Measurements from ENCODE around the gene ARMC9. TPM values are rescaled to one million over a fixed set of nuclear protein-coding genes. Genes with fewer than 3 reads are reported as not detected.

ARMC9 gene
- total and polyA plus RNA-seq, 2 of the 13 experiments (the other 11 are each of a cell fraction or from before 2014, with no cell fraction given) = 9.1 to 12.8 TPM

GRCh38 chr2:231413921-231414476 lies 215.6 kb downstream of the ARMC9 start (continued):
- TF ChIP-seq CBFB (CRISPR knock-in tag; IDR thresholded peaks at IDR 0.05) (no peak), ZNF275 (CRISPR knock-in tag; IDR thresholded peaks at IDR 0.05; ENCODE audit: borderline replicate concordance) (no peak), ZNF724P (CRISPR knock-in tag; IDR thresholded peaks at IDR 0.05; ENCODE audit: borderline replicate concordance) (no peak), ZFY (CRISPR knock-in tag; IDR thresholded peaks at IDR 0.05) (no peak; the same call in 1 of the 2 replicates), FOXK2 (IDR thresholded peaks at IDR 0.05) (no peak), CEBPB (IDR thresholded peaks at IDR 0.05; ENCODE audit: borderline replicate concordance, low read depth, low read length) (peak; percentile 82; the same call in 1 of the 2 replicates), ARHGAP35 (CRISPR knock-in tag; IDR thresholded peaks at IDR 0.05; ENCODE audit: borderline replicate concordance) (peak; percentile 48; the same call in 1 of the 2 replicates), E2F1 (CRISPR knock-in tag; IDR thresholded peaks at IDR 0.05) (no peak), RBM39 (IDR thresholded peaks at IDR 0.05; ENCODE audit: low read depth, low read length, poor library complexity, severe bottlenecking) (no peak), MED1 (CRISPR knock-in tag; IDR thresholded peaks at IDR 0.05) (0 out of 2 replicates have a peak, but pooled peaks have one; percentile 14), MXI1 (IDR thresholded peaks at IDR 0.05; ENCODE audit: borderline replicate concordance, low read depth, low read length) (no peak), HNF4A (CRISPR knock-in tag; IDR thresholded peaks at IDR 0.05) (peak; percentile 95), TFDP1 (CRISPR knock-in tag; IDR thresholded peaks at IDR 0.05; ENCODE audit: borderline replicate concordance) (no peak; the same call in 1 of the 2 replicates), GPN1 (CRISPR knock-in tag; IDR thresholded peaks at IDR 0.05; ENCODE audit: borderline replicate concordance) (no peak), BRF2 (CRISPR knock-in tag; IDR thresholded peaks at IDR 0.05) (no peak), FOSL2 (CRISPR knock-in tag; IDR thresholded peaks at IDR 0.05) (0 out of 2 replicates have a peak, but pooled peaks have one; percentile 11), ZBTB26 (CRISPR knock-in tag; IDR thresholded peaks at IDR 0.05; ENCODE audit: borderline replicate concordance) (no peak), ZNF430 (CRISPR knock-in tag; IDR thresholded peaks at IDR 0.05) (peak; percentile 69; the same call in 1 of the 2 replicates), ZNF552 (CRISPR knock-in tag; IDR thresholded peaks at IDR 0.05; ENCODE audit: borderline replicate concordance) (no peak), MYPOP (CRISPR knock-in tag; IDR thresholded peaks at IDR 0.05) (0 out of 2 replicates have a peak, but pooled peaks have one; percentile 30)

Data from HepG2 (cell line).